Ectodermal cell (in vitro differentiated cells): ENCODE results near the gene AGPAT4.

Source experiments
- H3K27ac ChIP-seq: 2 replicates; pipeline ENCODE4 v1.7.0; 2013; ENCODE audit warnings: mild to moderate bottlenecking, low read depth, low read length; ENCODE audit not compliant: insufficient read depth, poor library complexity, severe bottlenecking
- H3K27me3 ChIP-seq: 2 replicates; pipeline ENCODE4 v1.7.0; 2013; ENCODE audit warnings: mild to moderate bottlenecking, low read length; ENCODE audit not compliant: insufficient read depth, control insufficient read depth, poor library complexity, severe bottlenecking
- H3K36me3 ChIP-seq: one replicate; pipeline ENCODE4 v1.7.0; 2013; ENCODE audit warnings: low read length; ENCODE audit not compliant: control insufficient read depth, insufficient read depth
- H3K4me1 ChIP-seq: one replicate; pipeline ENCODE4 v1.7.0; 2013; ENCODE audit warnings: low read length; ENCODE audit not compliant: control insufficient read depth, insufficient read depth
- H3K4me3 ChIP-seq: 2 replicates; pipeline ENCODE4 v1.7.0; 2013; ENCODE audit warnings: low read depth, low read length, control low read depth; ENCODE audit not compliant: insufficient read depth
- H3K9me3 ChIP-seq: 2 replicates; pipeline ENCODE4 v1.7.0; 2013; ENCODE audit warnings: mild to moderate bottlenecking, low read length, moderate library complexity; ENCODE audit not compliant: control insufficient read depth
- WGBS, 2 experiments: methylation state at CpG; one replicate each; pipeline ENCODE4 v1.1.7; 2013; ENCODE audit warnings: missing lambda C conversion rate in 2 of 2; 5-methylcytosine and 5-hydroxymethylcytosine counted together

The AGPAT4 gene

DNA sequence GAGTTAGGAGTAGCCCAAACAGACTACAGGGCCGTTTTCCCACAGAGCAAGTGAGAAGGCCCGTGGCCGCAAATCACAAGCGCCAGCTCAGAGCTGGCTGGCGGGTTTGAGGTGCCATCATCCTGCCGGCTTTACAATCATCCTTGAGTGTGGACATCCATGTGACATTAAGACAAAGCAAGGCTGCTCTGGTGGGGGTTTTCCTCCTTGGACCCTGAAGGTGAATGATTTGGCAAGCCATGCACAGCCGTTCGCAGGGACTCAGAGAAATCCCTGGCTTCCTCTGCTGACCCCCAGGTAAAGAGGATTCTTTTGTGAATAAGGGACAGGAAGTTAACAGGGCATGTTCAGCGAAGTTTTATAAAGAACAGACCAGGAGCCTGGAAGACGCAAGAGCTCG, 137.2 kb downstream of the AGPAT4 start:
- no peak overlapping the region for H3K4me3 ChIP-seq
- no peaks in the 10 kb centered on the region for H3K9me3 ChIP-seq
- WGBS, 2 experiments: 92% methylated on average over 11 of the region's 11 CpGs
- H3K4me1 ChIP-seq: no peaks in the 10 kb centered on the region
- H3K36me3 ChIP-seq: peaks cover 17% of the 10 kb centered on the region
- H3K27ac ChIP-seq: no peak overlapping the region
- H3K27me3 ChIP-seq: no peaks in the 10 kb centered on the region

DNA sequence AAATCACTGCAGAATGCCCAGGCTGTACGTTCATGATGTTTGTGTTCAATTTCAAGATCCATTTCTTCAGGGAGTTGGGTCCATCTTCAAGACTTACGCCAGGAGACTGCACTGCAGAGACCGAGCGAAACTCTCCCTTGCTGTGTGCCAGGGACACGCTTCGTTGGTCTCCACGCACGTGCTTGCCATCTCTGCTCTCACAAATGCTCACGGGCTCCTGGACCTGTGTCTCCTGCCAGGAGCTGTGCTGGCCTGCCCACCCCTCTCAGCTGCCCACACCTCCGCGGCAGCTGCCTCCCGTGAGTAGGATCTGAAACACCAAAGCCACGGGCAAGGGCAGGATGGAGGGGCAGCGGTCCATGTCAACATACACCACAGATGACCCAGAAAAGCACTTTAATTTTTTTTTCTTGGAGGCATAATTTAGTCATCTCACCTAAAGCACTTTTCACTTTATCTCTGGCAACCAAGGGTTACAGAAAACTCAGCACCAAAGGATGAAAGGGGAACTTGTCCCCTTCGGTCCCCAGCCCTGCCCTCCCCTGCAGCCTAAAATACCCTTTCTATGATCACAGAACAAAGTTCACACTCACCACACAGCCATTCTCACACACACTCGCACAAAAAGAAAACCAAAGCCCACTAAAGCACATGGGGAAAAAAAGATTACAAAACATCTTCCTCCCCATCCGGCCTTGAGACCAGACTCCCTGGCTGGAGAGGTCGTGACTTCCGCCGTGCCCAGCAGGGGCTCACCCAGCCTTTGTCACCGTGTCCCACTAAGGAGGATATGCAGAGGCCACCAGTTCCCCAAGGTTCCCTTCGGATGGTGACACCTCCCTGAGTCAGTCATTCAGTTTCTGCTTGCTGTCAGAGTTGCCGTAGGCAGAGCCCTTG, 137.9 kb downstream of the AGPAT4 start:
- no peaks in the 10 kb centered on the region for H3K9me3 ChIP-seq
- H3K36me3 ChIP-seq: peaks cover 22% of the 10 kb centered on the region
- no peaks in the 10 kb centered on the region for H3K4me1 ChIP-seq
- H3K27me3 ChIP-seq: no peaks in the 10 kb centered on the region
- WGBS, 2 experiments: 88 to 90% methylated on average over 23 of the region's 23 CpGs
- no peak overlapping the region for H3K4me3 ChIP-seq
- H3K27ac ChIP-seq: no peak overlapping the region

DNA sequence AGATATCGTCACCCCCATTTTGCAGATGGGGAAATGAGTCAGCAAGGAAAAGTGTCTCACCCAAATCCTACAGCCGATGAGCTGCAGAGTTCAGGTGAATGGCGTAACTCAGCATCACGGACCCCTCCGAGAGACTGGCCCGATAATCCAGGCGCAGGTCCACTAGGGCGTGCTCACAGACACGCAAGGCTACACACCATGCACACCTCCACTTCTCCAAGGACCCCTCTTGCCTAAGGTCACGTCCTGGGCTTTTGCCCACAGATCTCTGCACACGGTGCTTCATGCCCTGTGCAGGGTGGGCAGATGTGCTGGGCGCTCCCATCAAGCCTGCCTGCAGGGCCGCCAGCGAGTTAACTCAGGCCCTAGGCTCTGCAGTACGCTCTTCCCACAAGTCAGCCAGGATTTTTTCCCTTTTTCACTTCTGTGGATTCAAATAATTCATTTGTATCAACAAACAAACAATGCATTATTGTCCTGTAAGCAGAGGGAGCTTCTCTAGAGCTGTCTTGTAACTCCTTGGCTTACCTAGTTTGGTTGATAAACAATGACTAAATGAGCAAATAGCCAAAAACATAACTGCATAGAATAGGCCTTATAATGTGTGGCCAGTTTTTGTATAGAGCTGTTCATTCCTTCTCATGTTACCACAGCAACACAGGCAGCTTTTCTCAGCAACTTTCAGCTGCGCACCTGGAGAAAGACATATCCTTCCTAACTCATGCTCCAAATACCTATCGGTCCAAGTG, 139.1 kb downstream of the AGPAT4 start:
- H3K27ac ChIP-seq: no peak overlapping the region
- H3K4me1 ChIP-seq: no peaks in the 10 kb centered on the region
- 94 to 96% methylated on average over 17 of the region's 17 CpGs for WGBS, 2 experiments
- H3K36me3 ChIP-seq: peaks cover 26% of the 10 kb centered on the region
- H3K9me3 ChIP-seq: no peaks in the 10 kb centered on the region
- no peaks in the 10 kb centered on the region for H3K27me3 ChIP-seq
- no peak overlapping the region for H3K4me3 ChIP-seq

DNA sequence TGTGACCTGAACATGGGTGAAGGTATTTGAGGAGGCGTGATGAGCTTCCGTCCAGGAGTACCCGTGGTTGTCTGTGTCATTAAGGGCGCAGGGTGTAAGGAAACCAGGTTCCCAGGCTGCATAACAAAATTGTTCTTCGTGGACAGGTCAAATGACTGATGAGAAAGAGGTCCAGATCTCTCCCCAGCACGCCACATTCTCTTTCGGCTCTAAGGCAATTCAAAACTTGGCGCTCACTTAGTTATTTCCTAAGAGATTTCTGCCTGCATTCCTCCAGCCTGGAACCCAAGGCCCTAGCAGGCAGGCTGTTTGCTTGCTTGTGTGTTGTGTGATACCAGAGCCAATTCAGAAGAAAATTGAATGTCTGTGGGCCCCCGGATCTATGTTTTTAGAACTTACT, 139.9 kb downstream of the AGPAT4 start:
- H3K36me3 ChIP-seq: peaks cover 31% of the 10 kb centered on the region
- H3K27ac ChIP-seq: no peak overlapping the region

DNA sequence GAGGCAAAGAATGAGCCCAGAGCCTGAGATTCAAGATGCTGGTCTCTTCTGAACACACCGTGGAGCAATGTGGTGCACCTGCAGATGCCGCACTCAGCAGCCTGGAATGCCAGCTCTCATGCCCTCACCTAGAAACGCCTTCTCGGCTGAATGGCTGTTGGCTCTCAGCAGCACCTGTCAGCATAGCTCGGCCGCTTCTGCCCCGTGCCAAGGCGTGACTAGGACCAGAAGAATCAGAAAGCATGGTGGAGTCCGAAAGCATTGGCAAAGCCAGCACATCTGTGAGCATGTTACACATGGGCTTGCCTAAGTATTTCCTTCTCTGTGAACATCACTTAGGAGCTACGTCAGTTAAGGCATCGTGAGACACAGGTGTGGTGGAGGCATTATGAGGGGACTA, 141.5 kb downstream of the AGPAT4 start:
- Histone ChIP-seq H3K9me3 (no peaks in the 10 kb centered on the region), H3K4me3 (no peak overlapping the region), H3K36me3 (peaks cover 42% of the 10 kb centered on the region), H3K27ac (no peak overlapping the region), H3K4me1 (no peaks in the 10 kb centered on the region), H3K27me3 (no peaks in the 10 kb centered on the region)
- WGBS, 2 experiments: 96% methylated on average over 11 of the region's 11 CpGs

More for the DNA sequence above, 139.9 kb downstream of the AGPAT4 start:
- Histone ChIP-seq H3K27me3 (no peaks in the 10 kb centered on the region), H3K9me3 (no peaks in the 10 kb centered on the region), H3K4me3 (no peak overlapping the region), H3K4me1 (no peaks in the 10 kb centered on the region)
- 89 to 93% methylated on average over 9 of the region's 9 CpGs for WGBS, 2 experiments

DNA sequence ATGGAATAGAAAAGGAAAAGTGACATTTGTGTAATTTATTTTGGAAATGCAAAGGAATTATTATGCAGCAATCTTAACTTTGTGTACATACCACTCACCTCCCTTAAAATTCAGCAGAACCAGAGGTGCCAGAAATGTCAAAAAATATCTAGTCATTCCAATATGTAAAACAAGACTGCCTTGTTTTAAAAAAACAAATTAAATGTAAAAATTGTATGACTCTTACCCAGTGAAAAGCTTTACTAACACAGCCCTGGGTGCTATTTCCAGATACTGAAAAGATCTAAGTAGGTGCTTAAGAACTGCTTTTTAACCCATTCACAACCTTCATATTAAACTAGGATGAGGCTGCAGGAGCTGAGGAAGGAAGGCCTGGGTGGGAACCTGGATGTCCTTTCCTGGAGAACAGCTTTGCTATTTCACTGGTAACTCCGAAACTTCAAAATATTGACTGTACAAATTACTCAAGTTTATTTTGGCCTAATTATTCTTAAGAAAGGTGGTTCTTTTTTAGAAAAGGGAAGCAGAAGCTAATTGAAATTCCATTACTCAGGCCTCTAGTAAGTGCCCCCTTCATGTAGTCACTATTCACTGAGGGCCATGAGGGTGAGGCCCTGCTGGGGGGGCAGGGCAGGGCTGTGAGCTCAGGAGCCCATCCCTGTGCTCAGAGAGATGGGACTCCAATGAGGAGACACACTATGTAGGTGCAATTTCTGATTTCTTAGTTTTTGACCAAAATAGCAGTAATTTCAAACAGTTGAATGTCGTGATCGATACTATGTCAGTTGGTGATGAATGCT, 142.7 kb downstream of the AGPAT4 start:
- Histone ChIP-seq H3K27me3 (no peaks in the 10 kb centered on the region), H3K9me3 (no peaks in the 10 kb centered on the region), H3K27ac (no peak overlapping the region), H3K36me3 (peaks cover 52% of the 10 kb centered on the region), H3K4me3 (no peak overlapping the region), H3K4me1 (no peaks in the 10 kb centered on the region)
- 94 to 96% methylated on average over 2 to 3 of the region's 3 CpGs for WGBS, 2 experiments

DNA sequence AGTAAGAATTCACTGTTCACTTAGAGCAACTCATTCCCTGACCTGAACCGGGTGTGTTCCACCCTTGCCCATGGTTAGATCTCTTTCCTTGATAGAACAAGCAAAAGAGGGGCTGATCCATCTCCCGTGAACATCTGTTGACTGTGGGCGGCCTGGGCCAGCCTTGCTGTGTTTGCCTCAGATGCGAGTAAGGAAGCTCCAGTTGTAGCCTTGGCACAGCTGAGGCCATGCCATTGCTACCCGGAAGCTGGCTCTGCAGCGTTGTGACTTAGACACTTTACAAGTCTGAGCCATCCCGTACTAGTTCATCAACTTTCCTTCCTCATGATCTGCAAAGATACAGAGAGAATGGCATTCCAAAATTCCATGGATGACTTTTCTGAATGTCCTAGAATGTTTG, 143.3 kb downstream of the AGPAT4 start:
- no peak overlapping the region for H3K27ac ChIP-seq
- no peaks in the 10 kb centered on the region for H3K27me3 ChIP-seq
- H3K4me1 ChIP-seq: no peaks in the 10 kb centered on the region
- 96 to 97% methylated on average over 7 of the region's 7 CpGs for WGBS, 2 experiments
- H3K9me3 ChIP-seq: no peaks in the 10 kb centered on the region
- H3K36me3 ChIP-seq: peaks cover 47% of the 10 kb centered on the region
- no peak overlapping the region for H3K4me3 ChIP-seq

DNA sequence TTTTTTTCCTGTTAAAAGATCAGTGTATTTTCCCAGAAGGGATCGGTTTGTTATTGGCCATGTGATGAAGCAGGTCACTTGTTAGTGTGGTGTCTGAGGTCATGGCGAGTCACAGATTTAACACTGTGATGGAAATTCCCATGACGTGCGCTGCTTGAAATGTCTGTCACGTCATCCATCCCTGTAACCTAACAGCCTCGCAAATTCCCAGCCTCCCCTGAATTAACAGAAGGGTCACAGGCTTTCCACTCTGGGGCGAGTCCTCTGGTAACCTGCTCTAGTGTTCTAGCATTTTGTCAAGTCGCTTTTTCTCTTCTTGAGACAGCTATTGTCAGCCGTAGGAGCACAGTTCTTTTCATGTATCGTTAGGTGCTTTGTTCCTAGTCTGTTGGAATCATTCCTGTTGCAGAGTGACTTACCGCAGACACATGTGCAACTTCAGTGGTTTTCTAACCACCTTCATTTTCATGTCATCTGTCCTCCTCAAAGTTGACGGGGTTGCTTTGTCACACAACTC, 145.1 kb downstream of the AGPAT4 start:
- Histone ChIP-seq H3K4me1 (no peaks in the 10 kb centered on the region), H3K27me3 (no peaks in the 10 kb centered on the region), H3K4me3 (no peak overlapping the region), H3K9me3 (no peaks in the 10 kb centered on the region), H3K36me3 (peaks cover 46% of the 10 kb centered on the region), H3K27ac (no peak overlapping the region)
- WGBS, 2 experiments: 86 to 87% methylated on average over 12 of the region's 12 CpGs

DNA sequence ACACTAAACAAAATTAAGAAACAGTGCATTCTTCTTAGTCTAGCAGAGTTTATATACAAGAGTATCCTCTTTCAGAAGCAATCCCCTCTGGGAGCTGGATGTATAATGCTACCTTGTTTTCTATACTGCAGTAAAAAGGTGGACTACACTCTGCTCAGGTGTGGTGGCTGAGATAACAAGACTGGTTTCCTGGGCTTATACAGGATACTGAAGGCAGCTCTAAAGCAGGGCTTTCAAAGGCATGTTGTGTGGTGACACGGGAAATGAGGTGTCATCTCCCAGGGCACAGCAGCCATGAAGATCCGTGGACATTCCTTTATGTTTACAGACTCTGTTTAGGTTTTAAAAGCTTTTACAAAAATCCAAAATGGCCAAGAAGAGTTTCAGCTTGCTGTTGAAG, 145.6 kb downstream of the AGPAT4 start:
- no peak overlapping the region for H3K27ac ChIP-seq
- no peak overlapping the region for H3K4me3 ChIP-seq
- no peaks in the 10 kb centered on the region for H3K27me3 ChIP-seq
- H3K4me1 ChIP-seq: no peaks in the 10 kb centered on the region
- no peaks in the 10 kb centered on the region for H3K9me3 ChIP-seq
- H3K36me3 ChIP-seq: peaks cover 42% of the 10 kb centered on the region
- WGBS, 2 experiments: 96 to 100% methylated on average over 2 of the region's 2 CpGs
